ENCODE data around the gene RALB.
"Not testable (repeated sequence)": the region's sequence is repeated elsewhere in the genome, so short reads cannot be mapped to it uniquely, and the experiment has no call there.

RALB gene

DNA sequence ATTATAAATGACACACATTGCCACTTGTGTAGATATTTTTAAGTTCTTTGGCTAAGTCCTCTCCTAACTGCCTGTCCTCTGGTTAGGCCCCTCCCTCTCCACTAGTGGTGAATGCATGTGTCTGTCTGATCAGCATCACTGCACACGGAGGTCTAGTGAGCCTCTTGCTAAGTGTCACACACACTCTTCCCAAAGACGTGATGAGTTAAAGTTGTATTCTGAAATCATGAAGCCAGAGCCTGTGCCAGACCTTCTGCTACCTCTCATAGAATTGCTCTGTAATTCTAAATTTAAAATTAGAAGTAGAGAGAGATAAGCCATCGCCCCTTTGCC is 41.3 kb downstream of the RALB start:
- DNase-seq (ENCODE audit: low read depth): no peak

DNA sequence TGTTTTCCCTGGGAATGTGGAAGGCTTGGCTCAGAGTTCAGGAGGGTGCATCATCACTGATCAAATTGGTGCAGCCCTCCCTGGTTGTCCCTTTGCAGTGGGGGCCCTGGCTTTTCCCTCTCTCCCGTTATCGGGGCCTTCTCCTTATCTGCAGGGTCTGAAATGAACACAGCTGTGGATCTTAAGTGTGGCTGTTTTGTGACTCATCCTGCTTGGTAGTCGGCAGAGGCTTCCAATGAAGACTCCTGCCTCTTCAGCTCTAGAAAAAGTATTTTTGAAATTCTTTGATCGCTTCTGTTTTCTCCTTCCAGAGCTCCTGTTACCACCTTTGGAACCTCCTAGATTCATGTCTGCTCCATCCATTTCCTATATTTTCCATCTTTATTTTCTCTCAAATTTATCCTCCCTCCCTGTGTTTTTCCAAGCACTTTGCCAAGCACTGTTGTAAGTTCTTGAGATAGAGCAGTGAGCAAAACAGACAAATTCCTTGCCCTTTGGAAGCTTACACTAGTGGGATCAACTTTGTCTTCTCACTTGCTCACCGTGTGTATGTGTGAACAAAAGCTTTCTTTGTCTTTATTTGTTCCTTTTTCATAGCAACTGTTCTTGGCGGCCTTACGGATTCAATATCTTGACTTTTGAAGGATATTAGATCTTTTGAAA is 45.7 kb downstream of the RALB start:
- peak; percentile 81 for DNase-seq (ENCODE audit: low read depth)

DNA sequence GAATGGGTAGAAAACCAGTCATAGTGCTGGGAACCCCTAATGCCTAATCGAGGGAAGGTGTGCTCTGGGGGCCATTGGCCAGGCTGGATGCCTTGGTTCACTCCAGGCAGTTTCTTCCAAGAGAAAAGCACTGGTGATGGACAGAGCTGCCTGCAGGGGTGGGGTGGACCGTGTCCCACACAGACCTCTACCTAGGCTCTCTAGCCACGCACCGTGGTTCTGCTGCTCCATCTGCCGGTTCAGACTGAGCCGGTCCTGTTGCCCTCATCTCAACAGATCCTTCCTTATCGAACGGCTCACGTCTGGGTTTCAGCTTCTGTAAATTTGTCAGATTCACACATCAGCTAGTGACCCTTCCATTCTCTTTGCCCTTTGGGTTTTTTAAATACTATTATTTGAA is 46.4 kb downstream of the RALB start:
- DNase-seq (ENCODE audit: low read depth): no peak

- DNase-seq (ENCODE audit: low read depth): peak; percentile 59
Measured at GRCh38 chr2:120299561-120299960, 46.9 kb downstream of the RALB start.

- DNase-seq (ENCODE audit: low read depth): no peak
Measured at GRCh38 chr2:120300385-120300784, 47.7 kb downstream of the RALB start.

- DNase-seq (ENCODE audit: low read depth): no peak
Measured at GRCh38 chr2:120301284-120301683, 48.6 kb downstream of the RALB start.

GRCh38 chr2:120302301-120302700 is 49.6 kb downstream of the RALB start:
- DNase-seq (ENCODE audit: low read depth): no peak

DNA sequence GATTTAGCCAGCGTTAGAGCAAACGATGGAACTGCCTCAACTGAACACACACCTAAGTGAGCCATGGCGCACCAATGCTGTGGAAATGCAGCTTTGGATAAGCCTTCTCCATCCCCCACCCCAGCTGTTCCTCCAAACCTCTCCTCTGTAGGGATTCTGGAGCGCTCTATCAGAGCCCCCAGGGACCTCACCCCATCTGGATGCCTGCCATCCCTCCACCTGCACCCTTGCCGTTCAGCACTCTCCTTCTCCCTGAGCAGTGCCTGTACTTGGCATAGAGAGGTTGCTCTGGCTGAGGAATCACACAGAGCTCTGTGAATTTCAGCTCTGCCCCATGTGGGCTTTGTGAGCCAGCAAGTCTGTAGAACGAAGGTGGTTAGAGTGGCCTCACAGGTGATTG is 50.5 kb downstream of the RALB start:
- DNase-seq (ENCODE audit: low read depth): no peak

- DNase-seq (ENCODE audit: low read depth): no peak
Measured at GRCh38 chr2:120305296-120305695, 52.6 kb downstream of the RALB start.

GRCh38 chr2:120305937-120306490 is 53.4 kb downstream of the RALB start:
- DNase-seq (ENCODE audit: low read depth): no peak

DNA sequence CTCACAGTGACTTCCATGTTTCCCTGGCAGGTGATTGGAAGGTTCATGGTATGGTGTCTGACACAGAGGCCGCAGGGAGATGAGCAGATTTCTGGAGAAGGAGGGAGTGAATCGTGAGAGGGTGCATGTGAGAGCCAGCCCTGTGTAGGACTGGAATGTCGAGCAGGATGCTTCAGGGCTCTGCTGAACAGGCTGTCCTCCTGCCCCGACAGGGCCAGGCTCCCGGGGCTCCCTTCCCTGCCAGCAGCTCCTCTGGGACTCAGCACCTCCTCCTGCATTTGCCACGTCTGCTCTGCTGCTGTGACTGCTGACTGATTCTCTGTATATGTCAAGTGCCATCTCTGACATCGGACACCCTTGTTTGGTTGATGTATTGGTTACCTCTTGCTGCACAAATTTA is 54.8 kb downstream of the RALB start:
- DNase-seq (ENCODE audit: low read depth): no peak

- DNase-seq (ENCODE audit: low read depth): no peak
Measured at GRCh38 chr2:120308038-120308910, 55.6 kb downstream of the RALB start.

GRCh38 chr2:120310136-120310535 is 57.5 kb downstream of the RALB start:
- DNase-seq (ENCODE audit: low read depth): no peak

DNA sequence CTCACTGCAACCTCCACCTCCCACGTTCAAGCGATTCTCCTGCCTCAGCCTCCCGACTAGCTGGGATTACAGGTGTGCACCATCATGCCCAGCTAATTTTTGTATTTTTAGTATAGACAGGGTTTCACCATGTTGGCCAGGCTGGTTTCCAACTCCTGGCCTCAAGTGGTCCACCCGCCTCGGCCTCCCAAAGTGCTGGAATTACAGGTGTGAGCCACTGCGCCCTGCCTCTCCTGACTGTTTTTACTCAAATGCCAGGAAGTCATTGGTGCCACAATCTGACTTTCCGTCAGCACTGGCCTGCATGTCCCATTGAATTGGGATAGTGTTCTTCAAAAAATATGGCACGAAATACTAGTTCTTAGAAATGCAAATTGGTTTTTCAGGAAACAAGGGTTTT is 58.2 kb downstream of the RALB start:
- not testable (repeated sequence) for DNase-seq (ENCODE audit: low read depth)

DNA sequence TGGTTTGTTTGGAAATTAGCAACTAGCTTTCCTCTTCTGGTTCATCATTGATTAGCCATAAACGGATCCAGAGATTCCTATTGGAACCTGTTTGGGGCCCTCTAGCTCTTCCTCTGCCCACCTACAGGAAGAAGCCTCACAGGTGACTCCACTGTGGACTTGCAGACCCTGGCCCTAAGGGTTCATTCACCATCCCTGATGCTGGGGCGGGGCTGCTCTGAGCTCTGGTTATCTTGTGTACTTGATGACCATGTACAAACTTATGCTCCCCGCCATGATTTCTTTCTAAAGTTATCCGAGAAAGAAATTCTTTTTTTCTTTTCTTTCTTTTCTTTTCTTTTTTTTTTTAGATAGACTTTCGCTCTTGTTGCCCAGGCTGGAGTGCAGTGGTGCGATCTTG is 59.4 kb downstream of the RALB start:
- DNase-seq (ENCODE audit: low read depth): no peak

GRCh38 chr2:120312860-120313694 is 60.4 kb downstream of the RALB start:
- peak; percentile 84 for DNase-seq (ENCODE audit: low read depth)

DNA sequence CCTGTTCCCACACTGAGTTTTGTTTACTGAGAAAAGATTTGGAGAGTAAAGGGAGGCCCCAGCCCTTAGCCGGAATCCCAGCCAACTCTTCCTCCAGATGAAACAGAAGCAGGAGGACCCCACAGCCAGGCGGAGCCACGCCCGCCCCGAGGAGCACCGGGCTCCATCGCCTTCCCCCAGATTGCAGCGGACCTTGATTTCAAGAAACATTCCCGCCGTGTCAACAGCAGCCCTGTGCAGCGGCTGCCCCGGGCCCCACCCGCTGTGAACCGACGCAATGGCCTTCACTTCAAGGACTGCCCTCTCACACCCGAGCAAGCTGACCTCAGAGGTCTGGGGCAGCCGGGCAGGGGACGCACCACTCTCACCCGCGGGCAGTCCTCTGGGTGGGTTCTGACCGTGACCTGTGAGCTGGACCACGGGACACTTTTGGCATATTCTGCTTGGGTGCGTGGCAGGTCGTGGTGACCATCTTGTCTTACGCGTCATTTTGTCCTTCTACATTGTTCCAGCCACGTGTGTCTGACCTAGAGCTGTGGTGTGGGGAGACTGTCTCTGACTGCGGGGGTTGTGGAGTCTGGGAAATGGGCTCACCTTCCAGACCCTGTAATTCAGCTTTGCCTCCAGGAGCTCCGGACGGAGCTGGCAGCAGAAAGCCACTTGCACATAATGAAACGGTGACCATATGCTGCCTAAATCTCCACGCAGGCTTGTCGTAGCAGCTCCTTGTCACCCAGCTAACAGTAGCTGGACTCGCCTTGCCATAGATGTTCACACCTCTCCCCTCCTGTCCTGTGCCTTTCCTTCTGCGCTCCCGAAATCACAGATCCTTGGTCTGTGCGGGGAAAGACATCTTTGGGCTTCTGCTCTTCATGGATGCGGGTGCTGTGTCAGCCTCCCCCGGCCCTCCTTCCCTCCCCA is 61.3 kb downstream of the RALB start:
- no peak for DNase-seq (ENCODE audit: low read depth)

- DNase-seq (ENCODE audit: low read depth): no peak
Measured at GRCh38 chr2:120314690-120315366, 62.2 kb downstream of the RALB start.

DNA sequence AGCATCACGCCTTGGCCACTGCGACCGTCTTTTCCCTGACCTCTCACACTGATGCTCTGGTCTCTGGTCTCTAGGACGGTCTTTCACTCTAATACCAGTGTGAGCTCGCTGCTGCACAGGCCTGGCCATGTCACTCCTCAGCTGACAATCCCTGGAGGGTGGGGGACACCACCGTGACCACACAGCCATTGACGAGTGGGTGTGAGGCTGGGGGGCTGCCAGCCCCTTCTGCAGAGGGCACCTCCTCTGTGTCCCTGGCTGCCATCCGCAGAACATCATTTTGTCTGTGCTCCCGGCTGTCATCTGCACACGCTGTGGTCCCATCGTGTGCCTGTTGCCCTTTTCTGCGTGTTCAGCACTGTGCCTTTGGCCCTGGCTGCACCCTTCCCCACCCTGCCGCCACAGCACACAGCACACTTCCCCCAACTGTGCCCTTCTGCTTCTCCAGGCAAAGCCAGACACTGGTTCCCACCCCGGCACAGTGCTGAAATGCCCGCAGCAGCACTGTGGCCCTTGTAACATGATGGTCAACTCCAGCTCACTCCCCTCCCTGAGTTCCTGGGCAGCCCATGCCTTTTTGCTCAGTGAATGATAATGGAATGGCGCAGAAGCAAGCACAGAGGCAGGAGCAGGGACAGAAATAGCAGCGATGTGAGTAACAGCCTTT is 62.8 kb downstream of the RALB start:
- no peak for DNase-seq (ENCODE audit: low read depth)

DNA sequence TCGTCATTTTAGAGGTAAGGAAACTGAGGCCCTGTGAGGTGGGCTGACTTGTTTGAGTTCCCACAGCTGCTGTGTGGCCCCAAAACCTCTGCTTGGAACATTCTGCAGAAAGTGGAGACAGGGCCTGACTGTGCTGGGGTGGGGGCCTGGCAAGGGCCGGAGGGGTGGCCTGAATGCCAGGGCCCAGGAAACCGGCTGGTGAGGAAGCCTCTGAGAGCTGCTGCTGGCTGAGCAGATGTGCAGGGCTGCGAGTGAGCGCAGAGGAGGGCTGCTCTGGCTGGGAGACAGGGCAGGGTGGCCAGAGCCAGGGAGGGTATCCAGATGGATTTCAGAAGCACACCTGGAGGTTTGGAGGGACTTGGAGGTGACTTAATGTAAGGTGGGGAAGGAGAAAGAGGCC is 63.4 kb downstream of the RALB start:
- no peak for DNase-seq (ENCODE audit: low read depth)

Measured in iris pigment epithelial cell (primary cell).